Urothelium cell line (cell line): Measurements from ENCODE around the gene ATP11A.
A peak's percentile ranks its signal among the peaks of the same experiment; 100 is the strongest.

Experiments
- DNase-seq: peaks from one replicate; pipeline ENCODE4 v3.0.0; 2011; ENCODE audit warnings: low spot score, mixed read lengths
- FAIRE-seq: peaks from 2 replicates; lab custom pipeline; 2011; peaks lifted over from hg19 to GRCh38; lab: Jason Lieb, UNC

The ATP11A gene

GRCh38 chr13:112911285-112911701 lies 221.5 kb downstream of the ATP11A start:
- FAIRE-seq = no peak
- DNase-seq = no peak

GRCh38 chr13:112911883-112912282 lies 222.0 kb downstream of the ATP11A start:
- no peak for FAIRE-seq
- DNase-seq = no peak

GRCh38 chr13:112912726-112913440 lies 223.0 kb downstream of the ATP11A start:
- FAIRE-seq (peak; percentile 99), DNase-seq (no peak)

GRCh38 chr13:112916296-112916695 lies 226.5 kb downstream of the ATP11A start:
- DNase-seq (no peak), FAIRE-seq (no peak)

- FAIRE-seq (no peak), DNase-seq (no peak)
These were observed 227.3 kb downstream of the ATP11A start for GRCh38 chr13:112917056-112917664.

- DNase-seq = no peak
- no peak for FAIRE-seq
These were observed 227.9 kb downstream of the ATP11A start for GRCh38 chr13:112917737-112918136.

GRCh38 chr13:112918266-112918665 lies 228.4 kb downstream of the ATP11A start:
- FAIRE-seq = no peak
- no peak for DNase-seq

- DNase-seq (no peak), FAIRE-seq (no peak)
These were observed 228.9 kb downstream of the ATP11A start for GRCh38 chr13:112918746-112919145.

GRCh38 chr13:112923962-112924361 lies 234.1 kb downstream of the ATP11A start:
- FAIRE-seq (no peak), DNase-seq (no peak)

- FAIRE-seq (no peak), DNase-seq (no peak)
These were observed 234.5 kb downstream of the ATP11A start for GRCh38 chr13:112924365-112924764.

- peak; percentile 95 for FAIRE-seq
These were observed 236.2 kb downstream of the ATP11A start for GRCh38 chr13:112926003-112926402.

GRCh38 chr13:112926993-112927392 lies 237.2 kb downstream of the ATP11A start:
- DNase-seq = no peak
- no peak for FAIRE-seq

More at GRCh38 chr13:112926003-112926402, 236.2 kb downstream of the ATP11A start:
- DNase-seq = no peak

- FAIRE-seq (no peak), DNase-seq (no peak)
These were observed 238.5 kb downstream of the ATP11A start for GRCh38 chr13:112928020-112928971.

- no peak for FAIRE-seq
- DNase-seq = peak; percentile 54
These were observed 239.3 kb downstream of the ATP11A start for GRCh38 chr13:112928972-112929782.

- DNase-seq (no peak), FAIRE-seq (no peak)
These were observed 239.9 kb downstream of the ATP11A start for GRCh38 chr13:112929783-112930055.

- no peak for FAIRE-seq
- DNase-seq = no peak
These were observed 240.4 kb downstream of the ATP11A start for GRCh38 chr13:112930192-112930591.

- peak; percentile 95 for FAIRE-seq
- DNase-seq = peak; percentile 94
These were observed 241.4 kb downstream of the ATP11A start for GRCh38 chr13:112931028-112931934.

GRCh38 chr13:112932971-112933370 lies 243.1 kb downstream of the ATP11A start:
- FAIRE-seq = no peak
- DNase-seq = no peak

GRCh38 chr13:112933649-112934048 lies 243.8 kb downstream of the ATP11A start:
- DNase-seq (no peak), FAIRE-seq (no peak)

- FAIRE-seq = peak; percentile 20
- no peak for DNase-seq
These were observed 244.2 kb downstream of the ATP11A start for GRCh38 chr13:112934078-112934477.
